H9 (cell line): ENCODE measurements around the gene PSMD6. TPM values are rescaled to one million over a fixed set of nuclear protein-coding genes. Genes with fewer than 3 reads are reported as not detected.

Experiments
- DNase-seq: peaks from one replicate; pipeline ENCODE4 v3.0.0-alpha.2; 2017
- H2AFZ ChIP-seq: one replicate; pipeline ENCODE4 v1.6.1; 2013; ENCODE audit warnings: mild to moderate bottlenecking, low read length, control low read depth, moderate library complexity
- H2AK5ac ChIP-seq: 2 replicates; pipeline ENCODE4 v1.6.1; 2013; ENCODE audit warnings: low read length, control low read depth, mixed read lengths; ENCODE audit not compliant: insufficient read length
- H2BK120ac ChIP-seq: one replicate; pipeline ENCODE4 v1.6.1; 2013; ENCODE audit warnings: low read depth, mild to moderate bottlenecking, low read length, control low read depth, inconsistent platforms; ENCODE audit not compliant: poor library complexity, severe bottlenecking
- H2BK12ac ChIP-seq: 2 replicates; pipeline ENCODE4 v1.6.1; 2013; ENCODE audit warnings: low read length, control low read depth, mixed read lengths, low read depth; ENCODE audit not compliant: insufficient read length
- H2BK15ac ChIP-seq: 2 replicates; pipeline ENCODE4 v1.6.1; 2013; ENCODE audit warnings: low read depth, low read length, control low read depth
- H2BK20ac ChIP-seq: one replicate; pipeline ENCODE4 v1.6.1; 2013; ENCODE audit warnings: low read depth, mild to moderate bottlenecking, low read length, control low read depth, inconsistent platforms; ENCODE audit not compliant: poor library complexity, severe bottlenecking
- H2BK5ac ChIP-seq: 2 replicates; pipeline ENCODE4 v1.6.1; 2013; ENCODE audit warnings: low read length, control low read depth, mixed read lengths; ENCODE audit not compliant: insufficient read length
- H3K14ac ChIP-seq: 2 replicates; pipeline ENCODE4 v1.6.1; 2013; ENCODE audit warnings: low read length, control low read depth; ENCODE audit not compliant: insufficient read depth
- H3K18ac ChIP-seq: 2 replicates; pipeline ENCODE4 v1.6.1; 2013; ENCODE audit warnings: low read depth, mild to moderate bottlenecking, mixed read lengths, low read length, control low read depth; ENCODE audit not compliant: insufficient read length
- H3K23ac ChIP-seq: 2 replicates; pipeline ENCODE4 v1.6.1; 2013; ENCODE audit warnings: low read length, control low read depth, mixed read lengths, low read depth; ENCODE audit not compliant: insufficient read length
- H3K23me2 ChIP-seq: 2 replicates; pipeline ENCODE4 v1.6.1; 2013; ENCODE audit warnings: low read depth, mild to moderate bottlenecking, mixed read lengths, low read length, control low read depth; ENCODE audit not compliant: insufficient read length, poor library complexity, severe bottlenecking
- H3K27ac ChIP-seq: 2 replicates; pipeline ENCODE4 v1.5.1; 2013; ENCODE audit warnings: low read length, control low read depth, mixed read lengths, low read depth; ENCODE audit not compliant: insufficient read length
- H3K27me3 ChIP-seq: 2 replicates; pipeline ENCODE4 v1.6.1; 2013; ENCODE audit warnings: low read length, control low read depth, inconsistent platforms; ENCODE audit not compliant: insufficient read depth
- H3K4ac ChIP-seq: 2 replicates; pipeline ENCODE4 v1.6.1; 2013; ENCODE audit warnings: low read depth, mild to moderate bottlenecking, control low read depth, inconsistent platforms, low read length, moderate library complexity
- H3K4me1 ChIP-seq: 2 replicates; pipeline ENCODE4 v1.6.1; 2013; ENCODE audit warnings: low read length, control low read depth, inconsistent platforms; ENCODE audit not compliant: insufficient read depth
- H3K4me2 ChIP-seq: 2 replicates; pipeline ENCODE4 v1.6.1; 2013; ENCODE audit warnings: low read length, control low read depth, mixed read lengths; ENCODE audit not compliant: insufficient read length, insufficient read depth
- H3K56ac ChIP-seq: 2 replicates; pipeline ENCODE4 v1.6.1; 2013; ENCODE audit warnings: low read depth, mild to moderate bottlenecking, mixed read lengths, low read length, control low read depth; ENCODE audit not compliant: insufficient read length
- H3K79me1 ChIP-seq: 2 replicates; pipeline ENCODE4 v1.6.1; 2013; ENCODE audit warnings: low read depth, mild to moderate bottlenecking, moderate library complexity, low read length, control low read depth, inconsistent platforms; ENCODE audit not compliant: insufficient read depth, poor library complexity, severe bottlenecking
- H3K79me2 ChIP-seq: 2 replicates; pipeline ENCODE4 v1.6.1; 2013; ENCODE audit warnings: low read length, control low read depth, inconsistent platforms; ENCODE audit not compliant: insufficient read depth
- H3K9ac ChIP-seq: 2 replicates; pipeline ENCODE4 v1.6.1; 2013; ENCODE audit warnings: low read length, control low read depth, mixed read lengths; ENCODE audit not compliant: insufficient read length; ENCODE audit errors: extremely low read depth
- H3K9me3 ChIP-seq: one replicate; pipeline ENCODE4 v1.6.1; 2013; ENCODE audit warnings: low read depth, low read length, inconsistent platforms; ENCODE audit not compliant: control insufficient read depth
- H3T11ph ChIP-seq: one replicate; pipeline ENCODE4 v1.6.1; 2013; ENCODE audit warnings: mild to moderate bottlenecking, low read length, control low read depth, inconsistent platforms
- H4K20me1 ChIP-seq: one replicate; pipeline ENCODE4 v1.6.1; 2013; ENCODE audit not compliant: control insufficient read depth, insufficient read length, insufficient read depth
- H4K5ac ChIP-seq: 2 replicates; pipeline ENCODE4 v1.6.1; 2013; ENCODE audit warnings: low read depth, mild to moderate bottlenecking, mixed read lengths, low read length, control low read depth; ENCODE audit not compliant: insufficient read length
- H4K8ac ChIP-seq: replicated peaks from 2 replicates; pipeline ENCODE4 v1.6.1; 2013; ENCODE audit warnings: low read length, control low read depth, mixed read lengths, low read depth; ENCODE audit not compliant: insufficient read length
- H4K91ac ChIP-seq: 2 replicates; pipeline ENCODE4 v1.6.1; 2013; ENCODE audit warnings: low read depth, mild to moderate bottlenecking, moderate library complexity, mixed read lengths, low read length, control low read depth; ENCODE audit not compliant: insufficient read length
- H3K27ac Mint-ChIP-seq, 3 experiments: 2 replicates in 2 of 3; 3 replicates in 1 of 3; pipeline ENCODE4 v1.8.0; 2020 to 2021; ENCODE audit warnings: mixed read lengths in 3 of 3, mild to moderate bottlenecking in 1 of 3, moderate library complexity in 1 of 3
- H3K27me3 Mint-ChIP-seq: 2 replicates; pipeline ENCODE4 v1.8.0; 2021; ENCODE audit warnings: low read depth, mild to moderate bottlenecking, moderate library complexity, mixed read lengths
- H3K36me3 Mint-ChIP-seq, 3 experiments: 2 replicates in 2 of 3; 3 replicates in 1 of 3; pipeline ENCODE4 v1.8.0; 2020 to 2021; ENCODE audit warnings: low read depth in 3 of 3, mixed read lengths in 3 of 3; ENCODE audit not compliant: insufficient read depth in 1 of 3
- H3K4me1 Mint-ChIP-seq, 2 experiments: 2 replicates each; pipeline ENCODE4 v1.8.0; 2020; ENCODE audit warnings: mixed read lengths in 2 of 2
- H3K4me3 Mint-ChIP-seq, 2 experiments: 2 replicates in 1 of 2; 3 replicates in 1 of 2; pipeline ENCODE4 v1.8.0; 2020 to 2021; ENCODE audit warnings: mild to moderate bottlenecking in 2 of 2, mixed read lengths in 2 of 2, moderate library complexity in 1 of 2
- H3K9me3 Mint-ChIP-seq, 2 experiments: 2 replicates in 1 of 2; 3 replicates in 1 of 2; pipeline ENCODE4 v1.8.0; 2020; ENCODE audit warnings: mild to moderate bottlenecking in 2 of 2, mixed read lengths in 2 of 2, moderate library complexity in 1 of 2
- CTCF ChIP-seq: fragments of 200-600 bp; sonication (generic); conservative IDR thresholded peaks from 3 replicates; pipeline ENCODE4 v1.8.0; 2021; ENCODE audit warnings: antibody characterized with exemption, mild to moderate bottlenecking
- WGBS: extraction: QIAGEN DNeasy Blood & Tissue Kit; methylation state at CpG from one replicate; pipeline ENCODE4 v1.1.7; 2013; ENCODE audit warnings: missing lambda C conversion rate, low lambda C conversion rate, mixed read lengths; ENCODE audit not compliant: insufficient read length; ENCODE audit errors: extremely low coverage; 5-methylcytosine and 5-hydroxymethylcytosine counted together
- total RNA-seq: library from RNA; stranded (reverse); gene quantifications from 2 replicates; pipeline ENCODE4 v1.2.1, GENCODE V29; 2021

PSMD6 gene
- total RNA-seq, 1 experiment from 2014 or later: 112 TPM

GRCh38 chr3:64023861-64024223 is 548 bp upstream of the PSMD6 start:
- Histone ChIP-seq H3T11ph (no peak overlapping the region), H2AK5ac (no peak overlapping the region), H2BK12ac (no peak overlapping the region), H3K79me1 (no peaks in the 10 kb centered on the region), H3K9ac (no peak overlapping the region), H2BK120ac (no peak overlapping the region), H3K18ac (no peak overlapping the region), H2BK20ac (no peak overlapping the region), H3K9me3 (no peaks in the 10 kb centered on the region), H4K8ac (no peak overlapping the region), H3K4me1 (0 out of 2 replicates have a peak, but pooled peaks cover 2% of the 10 kb centered on the region), H3K56ac (no peak overlapping the region), H4K20me1 (no peaks in the 10 kb centered on the region), H2BK5ac (no peak overlapping the region), H3K23me2 (peaks cover 3% of the 10 kb centered on the region), H2AFZ (no peak overlapping the region), H3K27ac (no peak overlapping the region), H3K4me2 (no peak overlapping the region), H3K23ac (no peak overlapping the region), H2BK15ac (no peak overlapping the region), H4K5ac (no peak overlapping the region), H3K14ac (no peak overlapping the region), H4K91ac (no peak overlapping the region), H3K4ac (no peak overlapping the region), H3K79me2 (peaks cover 11% of the 10 kb centered on the region; the same call in 1 of the 2 replicates), H3K27me3 (no peaks in the 10 kb centered on the region)
- peaks cover 12 to 29% (median 27%) of the 10 kb centered on the region in 3 experiments; a peak in 5 of 7 replicates for H3K36me3 Mint-ChIP-seq
- H3K9me3 Mint-ChIP-seq: no peaks in the 10 kb centered on the region; a peak in 1 of 5 replicates
- peaks cover 3% of the 10 kb centered on the region; the same call in 1 of the 2 replicates for H3K27me3 Mint-ChIP-seq
- no peak for DNase-seq
- peak overlapping the region; percentile 87 to 88 for H3K4me3 Mint-ChIP-seq
- H3K27ac Mint-ChIP-seq: peak overlapping the region in 1 of 3 experiments; percentile 35; a peak in 2 of 7 replicates
- no peak for TF ChIP-seq CTCF
- no CpG with 5 or more reads among the region's 5 CpGs for WGBS
- peaks cover 22 to 25% of the 10 kb centered on the region in 2 experiments for H3K4me1 Mint-ChIP-seq
